ENCODE measurements around the gene C9orf40.

DNA sequence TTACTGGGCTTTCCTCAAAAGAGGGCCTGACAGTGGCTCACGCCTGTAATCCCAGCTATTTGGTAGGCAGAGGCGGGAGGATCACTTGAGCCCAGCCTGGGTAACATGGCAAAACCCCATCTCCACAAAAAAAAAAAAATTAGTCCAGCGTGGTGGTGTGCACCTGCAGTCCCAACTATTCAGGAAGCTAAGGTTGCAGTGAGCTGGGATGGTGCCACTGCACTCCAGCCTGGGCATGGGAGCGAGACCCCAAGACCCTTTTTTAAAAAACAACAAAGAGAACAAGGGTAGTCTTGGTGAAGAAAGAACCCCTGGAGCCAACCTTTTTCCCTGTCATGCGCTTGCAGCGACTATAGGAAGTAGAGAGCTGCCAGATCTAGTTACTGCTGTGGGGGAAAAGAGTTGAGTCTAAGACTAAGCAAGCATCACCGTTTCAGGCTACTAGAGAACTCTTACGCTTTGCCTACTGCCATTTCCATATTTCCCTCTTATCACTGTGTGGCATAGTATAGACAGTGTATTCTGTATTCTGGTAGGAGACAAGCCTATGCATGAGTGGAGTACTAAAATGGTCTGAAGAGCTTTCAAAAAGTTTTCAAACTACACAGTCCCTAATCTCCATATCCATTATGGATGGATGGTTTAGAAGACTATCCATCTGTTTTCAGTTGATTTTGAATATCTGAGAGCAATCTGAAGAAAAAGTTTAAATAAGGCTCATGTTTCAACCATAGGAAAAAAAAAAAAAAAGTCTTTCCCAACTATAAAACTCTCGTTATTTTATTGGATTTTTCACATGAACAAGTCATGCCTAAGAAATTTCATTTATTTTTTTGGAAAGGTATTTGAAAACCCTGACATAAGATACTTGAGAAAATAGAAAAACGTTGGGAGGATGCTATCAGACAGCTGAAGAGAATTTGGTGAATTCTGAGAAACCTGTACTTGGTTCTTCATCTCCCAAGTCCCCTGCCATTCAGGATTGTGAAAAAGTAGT, 2.6 kb downstream of the C9orf40 start:
- TF ChIP-seq, protein P1, sequence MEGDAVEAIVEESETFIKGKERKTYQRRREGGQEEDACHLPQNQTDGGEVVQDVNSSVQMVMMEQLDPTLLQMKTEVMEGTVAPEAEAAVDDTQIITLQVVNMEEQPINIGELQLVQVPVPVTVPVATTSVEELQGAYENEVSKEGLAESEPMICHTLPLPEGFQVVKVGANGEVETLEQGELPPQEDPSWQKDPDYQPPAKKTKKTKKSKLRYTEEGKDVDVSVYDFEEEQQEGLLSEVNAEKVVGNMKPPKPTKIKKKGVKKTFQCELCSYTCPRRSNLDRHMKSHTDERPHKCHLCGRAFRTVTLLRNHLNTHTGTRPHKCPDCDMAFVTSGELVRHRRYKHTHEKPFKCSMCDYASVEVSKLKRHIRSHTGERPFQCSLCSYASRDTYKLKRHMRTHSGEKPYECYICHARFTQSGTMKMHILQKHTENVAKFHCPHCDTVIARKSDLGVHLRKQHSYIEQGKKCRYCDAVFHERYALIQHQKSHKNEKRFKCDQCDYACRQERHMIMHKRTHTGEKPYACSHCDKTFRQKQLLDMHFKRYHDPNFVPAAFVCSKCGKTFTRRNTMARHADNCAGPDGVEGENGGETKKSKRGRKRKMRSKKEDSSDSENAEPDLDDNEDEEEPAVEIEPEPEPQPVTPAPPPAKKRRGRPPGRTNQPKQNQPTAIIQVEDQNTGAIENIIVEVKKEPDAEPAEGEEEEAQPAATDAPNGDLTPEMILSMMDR (IDR thresholded peaks at IDR 0.05; ENCODE audit: low read depth, low read length, missing input control) = no peak
- TF ChIP-seq EGR1 (IDR thresholded peaks at IDR 0.05; ENCODE audit: low read depth in 2 of 2) = no peak
- TF ChIP-seq FOXA1 (IDR thresholded peaks at IDR 0.05) = no peak
- no peak for TF ChIP-seq HNF4G (IDR thresholded peaks at IDR 0.05)
- no peak for TF ChIP-seq GABPA (IDR thresholded peaks at IDR 0.05 in 1 of 2, conservative IDR thresholded peaks at IDR 0.05 in 1 of 2)
- TF ChIP-seq TAF1 (conservative IDR thresholded peaks at IDR 0.05) = no peak
- TF ChIP-seq, protein P2, sequence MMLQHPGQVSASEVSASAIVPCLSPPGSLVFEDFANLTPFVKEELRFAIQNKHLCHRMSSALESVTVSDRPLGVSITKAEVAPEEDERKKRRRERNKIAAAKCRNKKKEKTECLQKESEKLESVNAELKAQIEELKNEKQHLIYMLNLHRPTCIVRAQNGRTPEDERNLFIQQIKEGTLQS (IDR thresholded peaks at IDR 0.05) = no peak
- TF ChIP-seq, protein P3, sequence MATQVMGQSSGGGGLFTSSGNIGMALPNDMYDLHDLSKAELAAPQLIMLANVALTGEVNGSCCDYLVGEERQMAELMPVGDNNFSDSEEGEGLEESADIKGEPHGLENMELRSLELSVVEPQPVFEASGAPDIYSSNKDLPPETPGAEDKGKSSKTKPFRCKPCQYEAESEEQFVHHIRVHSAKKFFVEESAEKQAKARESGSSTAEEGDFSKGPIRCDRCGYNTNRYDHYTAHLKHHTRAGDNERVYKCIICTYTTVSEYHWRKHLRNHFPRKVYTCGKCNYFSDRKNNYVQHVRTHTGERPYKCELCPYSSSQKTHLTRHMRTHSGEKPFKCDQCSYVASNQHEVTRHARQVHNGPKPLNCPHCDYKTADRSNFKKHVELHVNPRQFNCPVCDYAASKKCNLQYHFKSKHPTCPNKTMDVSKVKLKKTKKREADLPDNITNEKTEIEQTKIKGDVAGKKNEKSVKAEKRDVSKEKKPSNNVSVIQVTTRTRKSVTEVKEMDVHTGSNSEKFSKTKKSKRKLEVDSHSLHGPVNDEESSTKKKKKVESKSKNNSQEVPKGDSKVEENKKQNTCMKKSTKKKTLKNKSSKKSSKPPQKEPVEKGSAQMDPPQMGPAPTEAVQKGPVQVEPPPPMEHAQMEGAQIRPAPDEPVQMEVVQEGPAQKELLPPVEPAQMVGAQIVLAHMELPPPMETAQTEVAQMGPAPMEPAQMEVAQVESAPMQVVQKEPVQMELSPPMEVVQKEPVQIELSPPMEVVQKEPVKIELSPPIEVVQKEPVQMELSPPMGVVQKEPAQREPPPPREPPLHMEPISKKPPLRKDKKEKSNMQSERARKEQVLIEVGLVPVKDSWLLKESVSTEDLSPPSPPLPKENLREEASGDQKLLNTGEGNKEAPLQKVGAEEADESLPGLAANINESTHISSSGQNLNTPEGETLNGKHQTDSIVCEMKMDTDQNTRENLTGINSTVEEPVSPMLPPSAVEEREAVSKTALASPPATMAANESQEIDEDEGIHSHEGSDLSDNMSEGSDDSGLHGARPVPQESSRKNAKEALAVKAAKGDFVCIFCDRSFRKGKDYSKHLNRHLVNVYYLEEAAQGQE (IDR thresholded peaks at IDR 0.05) = no peak
- TF ChIP-seq, protein P4, sequence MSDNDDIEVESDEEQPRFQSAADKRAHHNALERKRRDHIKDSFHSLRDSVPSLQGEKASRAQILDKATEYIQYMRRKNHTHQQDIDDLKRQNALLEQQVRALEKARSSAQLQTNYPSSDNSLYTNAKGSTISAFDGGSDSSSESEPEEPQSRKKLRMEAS (IDR thresholded peaks at IDR 0.05) = no peak
- no peak for TF ChIP-seq HNF4A (conservative IDR thresholded peaks at IDR 0.05)
